Erythroblast (primary cell): ENCODE measurements around the gene BMPR2.

Source experiments
- GATA1 ChIP-seq: IDR thresholded peaks from 2 replicates; pipeline ENCODE4 v1.6.1; 2011; ENCODE audit warnings: low read depth, mild to moderate bottlenecking, control low read depth, low read length, moderate library complexity
- POLR2A ChIP-seq: IDR thresholded peaks from 2 replicates; pipeline ENCODE4 v1.6.1; 2011; ENCODE audit warnings: mild to moderate bottlenecking, low read length

DNA sequence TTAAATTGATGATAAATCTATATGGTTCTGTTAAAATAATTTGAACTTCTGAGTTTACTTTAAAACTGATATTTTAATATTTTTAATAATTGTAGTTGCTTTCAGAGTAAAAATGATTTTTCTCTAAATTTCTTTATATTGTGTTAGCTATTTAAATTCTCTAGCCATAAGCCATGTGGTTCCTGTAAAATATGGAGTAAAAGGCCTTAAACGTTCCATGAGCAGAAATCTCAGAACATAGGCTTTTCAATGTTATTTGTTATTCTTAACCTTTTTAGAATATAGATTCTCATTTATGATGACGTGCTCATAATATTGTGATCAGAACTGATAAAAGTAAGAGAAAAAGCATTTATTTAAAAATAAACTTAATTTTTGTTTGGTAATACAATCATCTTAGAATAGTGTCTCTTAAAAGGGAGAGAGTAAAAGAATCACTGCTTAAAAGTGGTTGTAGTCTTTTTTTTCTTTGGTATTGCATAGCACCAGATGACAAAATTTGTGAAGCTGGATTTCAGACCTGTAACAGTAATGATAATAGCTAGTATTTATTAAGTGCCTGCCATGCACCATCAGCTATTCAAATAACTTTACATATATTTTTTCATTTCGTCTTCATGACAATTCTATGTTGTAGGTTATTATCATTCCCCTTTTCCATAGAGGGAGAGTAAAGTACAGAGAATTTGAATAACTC is 2.7 kb downstream of the BMPR2 start:
- TF ChIP-seq POLR2A: no peak
- no peak for TF ChIP-seq GATA1
